HepG2 (cell line): Measurements from ENCODE around the gene CCNDBP1. TPM values are rescaled to one million over a fixed set of nuclear protein-coding genes. Genes with fewer than 3 reads are reported as not detected.

Experiments used
- ATAC-seq: fragments of 200-7000 bp; cut with Tn5 transposase; 3 replicates; pipeline ENCODE4 v1.9.1; 2020; ENCODE audit warnings: mild to moderate bottlenecking, moderate library complexity
- BruUV-seq: library from RNA; stranded (reverse); fragments of 400-500 nt; replicated peaks from 2 replicates; lab custom pipeline; 2021; lab: Mats Ljungman, UMichigan
- CTCF ChIA-PET: fragments of 300-600 bp; formaldehyde crosslinking; extraction: SDS; loops from one replicate; lab custom pipeline; 2021; ENCODE audit warnings: low total read pairs, inconsistent platforms, low intra/inter-chr PET ratio; lab: Yijun Ruan, JAX
- POLR2A ChIA-PET: fragments of 350-600 bp; sonication (Branson Sonifier 250); formaldehyde crosslinking; loops from one replicate; lab custom pipeline; 2020; ENCODE audit warnings: antibody characterized with exemption, inconsistent platforms; lab: Yijun Ruan, JAX
- DNase-seq: peaks from one replicate; pipeline ENCODE4 v3.0.0-alpha.2; 2015; ENCODE audit warnings: low spot score
- FAIRE-seq: peaks from 3 replicates; lab custom pipeline; 2011; peaks lifted over from hg19 to GRCh38; lab: Jason Lieb, UNC
- H2AFZ ChIP-seq: one replicate; pipeline ENCODE4 v1.6.1; 2011; ENCODE audit warnings: low read length, inconsistent platforms
- H3K27ac ChIP-seq: fragments of 300-600 bp; 3 replicates; pipeline ENCODE4 v1.8.0; 2011; ENCODE audit warnings: mixed run types, mild to moderate bottlenecking, mixed read lengths, low read length, inconsistent platforms; ENCODE audit not compliant: insufficient read depth; ENCODE audit errors: extremely low read length
- H3K27me3 ChIP-seq, 2 experiments: fragments of 200-600 bp in 1 of 2; 2 replicates in 1 of 2; 3 replicates in 1 of 2; pipeline versions ENCODE4 v1.6.0 to v1.8.0; 2011; ENCODE audit warnings: low read length in 2 of 2, mild to moderate bottlenecking in 2 of 2, moderate library complexity in 2 of 2, inconsistent platforms in 1 of 2; ENCODE audit not compliant: insufficient read depth in 2 of 2, control insufficient read depth in 1 of 2
- H3K36me3 ChIP-seq, 2 experiments: fragments of 200-600 bp in 1 of 2; replicated peaks in 1 of 2; 2 replicates in 1 of 2; 3 replicates in 1 of 2; pipeline versions ENCODE4 v1.5.1 to v1.8.0; 2011; ENCODE audit warnings: low read length in 2 of 2, inconsistent platforms in 1 of 2; ENCODE audit not compliant: insufficient read depth in 2 of 2, control insufficient read depth in 1 of 2
- H3K4me1 ChIP-seq: 2 replicates; pipeline ENCODE4 v1.5.1; 2012; ENCODE audit warnings: low read length, inconsistent platforms; ENCODE audit not compliant: insufficient read depth
- H3K4me2 ChIP-seq: 2 replicates; pipeline ENCODE4 v1.6.0; 2011; ENCODE audit warnings: low read depth, low read length, inconsistent platforms
- H3K4me3 ChIP-seq, 3 experiments: fragments of 200-600 bp in 1 of 3; sonication (generic), shearing (Covaris generic) in 1 of 3; replicated peaks in 1 of 3; 2 replicates each; pipeline ENCODE4 v1.5.1; 2011 to 2016; ENCODE audit warnings: low read length in 3 of 3, inconsistent platforms in 2 of 3, low read depth in 2 of 3, mild to moderate bottlenecking in 2 of 3, control low read depth in 1 of 3, mixed read lengths in 1 of 3; ENCODE audit not compliant: insufficient read depth in 1 of 3
- H3K79me2 ChIP-seq: one replicate; pipeline ENCODE4 v1.6.1; 2011; ENCODE audit warnings: low read length, inconsistent platforms; ENCODE audit not compliant: insufficient read depth
- H3K9ac ChIP-seq: 2 replicates; pipeline ENCODE4 v1.6.0; 2011; ENCODE audit warnings: mild to moderate bottlenecking, low read depth, low read length, inconsistent platforms; ENCODE audit not compliant: insufficient read depth
- H3K9me3 ChIP-seq: 2 replicates; pipeline ENCODE4 v1.5.1; 2012; ENCODE audit warnings: mild to moderate bottlenecking, low read length
- H4K20me1 ChIP-seq: 2 replicates; pipeline ENCODE4 v1.6.0; 2011; ENCODE audit warnings: inconsistent platforms, mild to moderate bottlenecking, low read length, moderate library complexity; ENCODE audit not compliant: insufficient read depth
- CC2D1A ChIP-seq: sonication (generic); formaldehyde crosslinking; IDR thresholded peaks from 2 replicates; pipeline ENCODE4 v1.8.1; 2023; ENCODE audit warnings: mild to moderate bottlenecking, missing genetic modification reagents
- CCDC6 ChIP-seq: sonication (generic); formaldehyde crosslinking; IDR thresholded peaks from 2 replicates; pipeline ENCODE4 v1.8.1; 2022; ENCODE audit warnings: mild to moderate bottlenecking, missing genetic modification reagents, moderate library complexity
- IKZF4 ChIP-seq: sonication (generic); formaldehyde crosslinking; IDR thresholded peaks from 2 replicates; pipeline ENCODE4 v1.5.1; 2020; ENCODE audit warnings: borderline replicate concordance, mild to moderate bottlenecking, low read depth, missing genetic modification reagents; ENCODE audit errors: not compliant biosample characterization
- JUNB ChIP-seq: sonication (generic); formaldehyde crosslinking; IDR thresholded peaks from 2 replicates; pipeline ENCODE4 v1.8.0; 2022; ENCODE audit warnings: missing genetic modification reagents, mild to moderate bottlenecking, borderline replicate concordance
- KLF9 ChIP-seq: IDR thresholded peaks from 2 replicates; pipeline ENCODE4 v1.6.1; 2016; ENCODE audit warnings: low read depth
- MED8 ChIP-seq: sonication (generic); formaldehyde crosslinking; IDR thresholded peaks from 2 replicates; pipeline ENCODE4 v1.8.1; 2023; ENCODE audit warnings: mild to moderate bottlenecking, missing genetic modification reagents; ENCODE audit not compliant: insufficient replicate concordance
- PHF8 ChIP-seq: sonication (generic); formaldehyde crosslinking; IDR thresholded peaks from 2 replicates; pipeline ENCODE4 v1.5.0; 2020; ENCODE audit warnings: missing genetic modification reagents
- STAT5B ChIP-seq: sonication (generic); formaldehyde crosslinking; IDR thresholded peaks from 2 replicates; pipeline ENCODE4 v1.4.0; 2020; ENCODE audit warnings: missing genetic modification reagents
- TOE1 ChIP-seq: sonication (generic); formaldehyde crosslinking; IDR thresholded peaks from 2 replicates; pipeline ENCODE4 v1.4.0; 2020; ENCODE audit warnings: mild to moderate bottlenecking, missing genetic modification reagents
- ZNF510 ChIP-seq: sonication (generic); formaldehyde crosslinking; IDR thresholded peaks from 2 replicates; pipeline ENCODE4 v1.4.0; 2020; ENCODE audit warnings: low read depth, mild to moderate bottlenecking, missing genetic modification reagents
- ZNF577 ChIP-seq: sonication (generic); formaldehyde crosslinking; IDR thresholded peaks from 2 replicates; pipeline ENCODE4 v1.4.0; 2020; ENCODE audit warnings: mild to moderate bottlenecking, low read depth, missing genetic modification reagents, borderline replicate concordance
- ZNF740 ChIP-seq: sonication (generic); formaldehyde crosslinking; IDR thresholded peaks from 2 replicates; pipeline ENCODE4 v1.4.0; 2020; ENCODE audit warnings: missing genetic modification reagents
- WGBS: methylation state at CpG from one replicate; pipeline ENCODE4 v1.1.6; 2017; ENCODE audit warnings: low lambda C conversion rate; 5-methylcytosine and 5-hydroxymethylcytosine counted together
- in situ Hi-C: cut with HindIII; loops from 2 replicates; pipeline ENCODE4 v1.10.0; 2017; ENCODE audit warnings: low pct_unique_long_range_greater_than_20kb; ENCODE audit not compliant: extremely low pct_ligation_motif_present
- intact Hi-C: fragments of 100-400 bp; cut with micrococcal nuclease; formaldehyde crosslinking; loops from one replicate; pipeline ENCODE4 v1.10.0; 2022; ENCODE audit not compliant: unreplicated experiment
- polyA plus RNA-seq, 8 experiments: library from polyadenylated mRNA; depleted of rRNA in 3 of 8; stranded (reverse) in 7 of 8; unstranded in 1 of 8; fragments of >200 nt; fragmentation: Illumina TruSeq in 4 of 8; extraction: Trizol in 4 of 8; gene quantifications; 2 replicates each; pipeline versions ENCODE4 v1.2.1 to v1.2.3, GENCODE V29; 2011 to 2016; ENCODE audit warnings: low read depth in 4 of 8, missing spikeins in 1 of 8, mixed read lengths in 1 of 8; ENCODE audit not compliant: insufficient read depth in 1 of 8
- total RNA-seq, 5 experiments: library from RNA; depleted of rRNA; stranded (reverse); fragments of >200 nt; fragmentation: Illumina TruSeq; extraction: Trizol; gene quantifications; 2 replicates each; pipeline ENCODE4 v1.2.3, GENCODE V29; 2016; ENCODE audit warnings: low read depth in 1 of 5

CCNDBP1 gene
- total and polyA plus RNA-seq, 2 of the 13 experiments (the other 11 are each of a cell fraction or from before 2014, with no cell fraction given), result 24.8 to 42.3 TPM

- peaks cover 6% of the 10 kb centered on the region for H3K4me1 ChIP-seq
- no peak overlapping the region for H3K4me2 ChIP-seq
- 40% methylated on average over 3 of the region's 3 CpGs for WGBS
- peaks cover 0 to 12% of the 10 kb centered on the region in 2 experiments; a peak in 1 of 5 replicates for H3K27me3 ChIP-seq
- FAIRE-seq (no peak), DNase-seq (no peak), ATAC-seq (no peak)
- H3K36me3 ChIP-seq, result no peaks in the 10 kb centered on the region
- H2AFZ ChIP-seq, result no peak overlapping the region
- no peak overlapping the region for H3K27ac ChIP-seq
- no peaks in the 10 kb centered on the region for H4K20me1 ChIP-seq
- no peaks in the 10 kb centered on the region for H3K79me2 ChIP-seq
- no TSS peak for BruUV-seq
- no peak overlapping the region for H3K9ac ChIP-seq
- TF ChIP-seq CC2D1A (CRISPR knock-in tag) (no peak), JUNB (CRISPR knock-in tag) (no peak), PHF8 (CRISPR knock-in tag) (no peak), MED8 (CRISPR knock-in tag) (no peak), STAT5B (CRISPR knock-in tag) (no peak), KLF9 (CRISPR knock-in tag) (no peak), ZNF577 (CRISPR knock-in tag) (no peak), CCDC6 (CRISPR knock-in tag) (no peak), ZNF510 (no peak), IKZF4 (CRISPR knock-in tag) (no peak), ZNF740 (CRISPR knock-in tag) (no peak), TOE1 (CRISPR knock-in tag) (no peak)
- in situ Hi-C loops, result loop anchor here (25.0 kb wide), 1 partner anchor 488 kb away; no protein-coding TSS in a partner anchor
- ChIA-PET POLR2A (no interaction called here), CTCF (no interaction called here)
- H3K9me3 ChIP-seq, result no peaks in the 10 kb centered on the region
- intact Hi-C loops, result loop anchor here (5.0 kb wide), 1 partner anchor 498 kb away; no protein-coding TSS in a partner anchor
- no peak overlapping the region for H3K4me3 ChIP-seq
These were observed 14.8 kb downstream of the CCNDBP1 start for GRCh38 chr15:43199945-43200488.
